Skeletal muscle satellite cell (primary cell): ENCODE measurements around the gene TSPAN31. TPM values are rescaled to one million over a fixed set of nuclear protein-coding genes. Genes with fewer than 3 reads are reported as not detected.
"Not testable (repeated sequence)": the region's sequence is repeated elsewhere in the genome, so short reads cannot be mapped to it uniquely, and the experiment has no call there.

ENCODE experiments used
- H3K27me3 ChIP-seq: 2 replicates; pipeline ENCODE4 v1.7.0; 2013; ENCODE audit warnings: low read length; ENCODE audit not compliant: control insufficient read depth, insufficient read depth
- H3K36me3 ChIP-seq: 2 replicates; pipeline ENCODE4 v1.7.0; 2013; ENCODE audit warnings: mild to moderate bottlenecking, control low read depth, low read length; ENCODE audit not compliant: insufficient read depth
- H3K4me1 ChIP-seq: 2 replicates; pipeline ENCODE4 v1.7.0; 2013; ENCODE audit warnings: low read length; ENCODE audit not compliant: control insufficient read depth, insufficient read depth
- H3K4me2 ChIP-seq: 2 replicates; pipeline ENCODE4 v1.7.0; 2013; ENCODE audit warnings: mild to moderate bottlenecking, low read length
- H3K4me3 ChIP-seq: 2 replicates; pipeline ENCODE4 v1.7.0; 2013; ENCODE audit warnings: low read length
- H3K9ac ChIP-seq: 2 replicates; pipeline ENCODE4 v1.7.0; 2013; ENCODE audit warnings: mild to moderate bottlenecking, low read depth, low read length, moderate library complexity
- H3K9me3 ChIP-seq: replicated peaks from 2 replicates; pipeline ENCODE4 v1.7.0; 2013; ENCODE audit warnings: mild to moderate bottlenecking, control low read depth, low read length
- total RNA-seq: library from RNA; depleted of rRNA; stranded (reverse); fragments of >200 nt; gene quantifications from 2 replicates; pipeline ENCODE4 v1.2.3, GENCODE V29; 2012; rRNA removed

Gene TSPAN31
- 31.4 and 38.4 TPM in 2 replicates for total RNA-seq

GRCh38 chr12:57744777-57745484 is at the start of gene TSPAN31:
TSS of gene TSPAN31 (plus strand) at chr12:57745039. CDS start at chr12:57745155, 116 bp downstream.
- H3K9ac ChIP-seq: peak within 1 kb of the TSS; percentile 96
- H3K36me3 ChIP-seq: peaks cover 32% of the 10 kb centered on the region
- H3K4me2 ChIP-seq: peak within 1 kb of the TSS; percentile 94
- peak within 1 kb of the TSS; percentile 87 for H3K4me3 ChIP-seq
- H3K4me1 ChIP-seq: peaks cover 10% of the 10 kb centered on the region
- H3K27me3 ChIP-seq: peaks cover 25% of the 10 kb centered on the region
- no peaks in the 10 kb centered on the region for H3K9me3 ChIP-seq

GRCh38 chr12:57695770-57696432 is 48.9 kb upstream of the TSPAN31 start:
- peaks cover 26% of the 10 kb centered on the region for H3K36me3 ChIP-seq
- H3K27me3 ChIP-seq: no peaks in the 10 kb centered on the region
- H3K4me2 ChIP-seq: no peak overlapping the region
- H3K4me3 ChIP-seq: no peak overlapping the region
- peaks cover 7% of the 10 kb centered on the region for H3K4me1 ChIP-seq
- no peaks in the 10 kb centered on the region for H3K9me3 ChIP-seq
- no peak overlapping the region for H3K9ac ChIP-seq

GRCh38 chr12:57697076-57697475 is 47.8 kb upstream of the TSPAN31 start:
- Histone ChIP-seq H3K4me2 (no peak overlapping the region), H3K4me3 (no peak overlapping the region), H3K9me3 (no peaks in the 10 kb centered on the region), H3K27me3 (no peaks in the 10 kb centered on the region), H3K36me3 (peaks cover 26% of the 10 kb centered on the region), H3K9ac (no peak overlapping the region), H3K4me1 (peaks cover 7% of the 10 kb centered on the region)

- peaks cover 7% of the 10 kb centered on the region for H3K4me1 ChIP-seq
Measured at GRCh38 chr12:57698414-57698813, 46.4 kb upstream of the TSPAN31 start.

GRCh38 chr12:57700317-57700716 is 44.5 kb upstream of the TSPAN31 start:
- H3K4me3 ChIP-seq: no peak overlapping the region
- H3K4me2 ChIP-seq: no peak overlapping the region
- H3K36me3 ChIP-seq: peaks cover 39% of the 10 kb centered on the region
- no peak overlapping the region for H3K9ac ChIP-seq
- no peaks in the 10 kb centered on the region for H3K9me3 ChIP-seq
- H3K27me3 ChIP-seq: no peaks in the 10 kb centered on the region
- H3K4me1 ChIP-seq: no peaks in the 10 kb centered on the region

More at GRCh38 chr12:57698414-57698813, 46.4 kb upstream of the TSPAN31 start:
- Histone ChIP-seq H3K4me2 (no peak overlapping the region), H3K4me3 (no peak overlapping the region), H3K9me3 (no peaks in the 10 kb centered on the region), H3K36me3 (peaks cover 33% of the 10 kb centered on the region), H3K9ac (no peak overlapping the region), H3K27me3 (no peaks in the 10 kb centered on the region)

- no peaks in the 10 kb centered on the region for H3K27me3 ChIP-seq
- no peak overlapping the region for H3K4me3 ChIP-seq
- H3K36me3 ChIP-seq: peaks cover 17% of the 10 kb centered on the region
- H3K4me2 ChIP-seq: no peak overlapping the region
- H3K9me3 ChIP-seq: no peaks in the 10 kb centered on the region
- H3K9ac ChIP-seq: no peak overlapping the region
- no peaks in the 10 kb centered on the region for H3K4me1 ChIP-seq
Measured at GRCh38 chr12:57707250-57707649, 37.6 kb upstream of the TSPAN31 start.

GRCh38 chr12:57708296-57708695 is 36.5 kb upstream of the TSPAN31 start:
- no peaks in the 10 kb centered on the region for H3K27me3 ChIP-seq
- H3K4me2 ChIP-seq: no peak overlapping the region
- no peak overlapping the region for H3K4me3 ChIP-seq
- no peaks in the 10 kb centered on the region for H3K9me3 ChIP-seq
- H3K9ac ChIP-seq: no peak overlapping the region
- H3K4me1 ChIP-seq: no peaks in the 10 kb centered on the region
- peaks cover 16% of the 10 kb centered on the region for H3K36me3 ChIP-seq

- no peaks in the 10 kb centered on the region for H3K27me3 ChIP-seq
- peaks cover 23% of the 10 kb centered on the region for H3K36me3 ChIP-seq
- no peaks in the 10 kb centered on the region for H3K9me3 ChIP-seq
- H3K4me1 ChIP-seq: no peaks in the 10 kb centered on the region
- no peak overlapping the region for H3K4me2 ChIP-seq
- H3K4me3 ChIP-seq: no peak overlapping the region
- H3K9ac ChIP-seq: no peak overlapping the region
Measured at GRCh38 chr12:57712701-57713100, 32.1 kb upstream of the TSPAN31 start.

GRCh38 chr12:57713209-57713608 is 31.6 kb upstream of the TSPAN31 start:
- no peak overlapping the region for H3K4me2 ChIP-seq
- no peak overlapping the region for H3K9ac ChIP-seq
- H3K4me3 ChIP-seq: no peak overlapping the region
- H3K4me1 ChIP-seq: no peaks in the 10 kb centered on the region
- H3K36me3 ChIP-seq: peaks cover 28% of the 10 kb centered on the region
- no peaks in the 10 kb centered on the region for H3K27me3 ChIP-seq
- H3K9me3 ChIP-seq: no peaks in the 10 kb centered on the region

- H3K27me3 ChIP-seq, H3K9me3 ChIP-seq, H3K4me2 ChIP-seq, H3K9ac ChIP-seq, H3K4me3 ChIP-seq, H3K4me1 ChIP-seq: not testable (repeated sequence)
- peaks cover 43% of the 10 kb centered on the region for H3K36me3 ChIP-seq
Measured at GRCh38 chr12:57715036-57715748, 29.6 kb upstream of the TSPAN31 start.

- no peak overlapping the region for H3K4me2 ChIP-seq
- no peak overlapping the region for H3K9ac ChIP-seq
- H3K36me3 ChIP-seq: peaks cover 49% of the 10 kb centered on the region
- H3K27me3 ChIP-seq: no peaks in the 10 kb centered on the region
- H3K9me3 ChIP-seq: no peaks in the 10 kb centered on the region
- no peaks in the 10 kb centered on the region for H3K4me1 ChIP-seq
- H3K4me3 ChIP-seq: no peak overlapping the region
Measured at GRCh38 chr12:57715786-57716185, 29.1 kb upstream of the TSPAN31 start.
